ENCODE data around the gene S100A5. TPM values are rescaled to one million over a fixed set of nuclear protein-coding genes. Genes with fewer than 3 reads are reported as not detected.

The S100A5 gene
- total RNA-seq: not detected in 2 replicates

GRCh38 chr1:153540394-153541361 is at the start of gene S100A5:
TSS of gene S100A5 (minus strand) at chr1:153540934. CDS start at chr1:153540191, 743 bp downstream.

GRCh38 chr1:153565529-153566374 is 25.0 kb upstream of the S100A5 start, which contains the start of gene S100A2:
TSS of gene S100A2 (minus strand) at chr1:153565844. CDS start at chr1:153563877, 1,967 bp downstream.

GRCh38 chr1:153548722-153549688 is 8.3 kb upstream of the S100A5 start, which contains the start of gene S100A3:
TSS of gene S100A3 (minus strand) at chr1:153549258. CDS start at chr1:153548485, 773 bp downstream.

GRCh38 chr1:153545067-153546055 is 4.6 kb upstream of the S100A5 start, which contains the start of gene S100A4:
TSS of gene S100A4 (minus strand) at chr1:153545806. CDS start at chr1:153544794, 1,012 bp downstream.

GRCh38 chr1:153535242-153536011 is 5.3 kb downstream of the S100A5 start, which contains the start of gene S100A6:
TSS of gene S100A6 (minus strand) at chr1:153535991. CDS start at chr1:153535339, 652 bp downstream.

Other genes starting within 250 kb of the S100A5 start
- gene PGLYRP3, start 228.0 kb downstream of the S100A5 start, total RNA-seq: not detected in 2 replicates
- gene PGLYRP4, start 192.1 kb downstream of the S100A5 start, total RNA-seq: not detected in 2 replicates
- gene S100A9, start 183.1 kb downstream of the S100A5 start, total RNA-seq: not detected in 2 replicates
- not detected in 2 replicates for gene S100A12, start 165.3 kb downstream of the S100A5 start, total RNA-seq
- gene S100A8, start 149.9 kb downstream of the S100A5 start, total RNA-seq: not detected in 2 replicates
- gene S100A7A, start 124.4 kb downstream of the S100A5 start, total RNA-seq: not detected in 2 replicates
- not detected in 2 replicates for gene S100A7, start 80.3 kb downstream of the S100A5 start, total RNA-seq
- gene S100A6, start 4.9 kb downstream of the S100A5 start, total RNA-seq: 478 and 546 TPM in 2 replicates
- gene S100A4, start 4.9 kb upstream of the S100A5 start, total RNA-seq: 5.2 and 5.7 TPM in 2 replicates
- 0.98 and 2.4 TPM in 2 replicates for gene S100A3, start 8.3 kb upstream of the S100A5 start, total RNA-seq
- gene S100A2, start 24.9 kb upstream of the S100A5 start, total RNA-seq: 0.33 and 0.86 TPM in 2 replicates
- 678 and 716 TPM in 2 replicates for gene S100A16, start 72.2 kb upstream of the S100A5 start, total RNA-seq
- not detected in 2 replicates for gene S100A14, start 75.4 kb upstream of the S100A5 start, total RNA-seq
- 65.8 and 96.4 TPM in 2 replicates for gene S100A13, start 86.6 kb upstream of the S100A5 start, total RNA-seq
- 0.38 TPM in 1 of 2 replicates, not detected in the other for gene S100A1, start 87.5 kb upstream of the S100A5 start, total RNA-seq
- gene CHTOP, start 93.1 kb upstream of the S100A5 start, total RNA-seq: 35.5 and 35.6 TPM in 2 replicates
- gene SNAPIN, start 117.8 kb upstream of the S100A5 start, total RNA-seq: 45.2 and 53.9 TPM in 2 replicates
- 258 and 299 TPM in 2 replicates for gene ILF2, start 130.1 kb upstream of the S100A5 start, total RNA-seq
- 7.2 and 11.7 TPM in 2 replicates for gene NPR1, start 137.8 kb upstream of the S100A5 start, total RNA-seq
- gene INTS3, start 187.1 kb upstream of the S100A5 start, total RNA-seq: 50.0 and 50.6 TPM in 2 replicates
- 11.6 and 16.0 TPM in 2 replicates for gene SLC27A3, start 234.5 kb upstream of the S100A5 start, total RNA-seq